K562 (cell line): ENCODE data around the gene MRPL52. TPM values are rescaled to one million over a fixed set of nuclear protein-coding genes. Genes with fewer than 3 reads are reported as not detected.

ENCODE experiments used
- ARID2 ChIP-seq: fragments of 450-650 bp; IDR thresholded peaks from 2 replicates; pipeline ENCODE4 v1.6.1; 2017; ENCODE audit warnings: antibody characterized with exemption, mild to moderate bottlenecking
- ARNT ChIP-seq, 2 experiments: fragments of 450-650 bp; IDR thresholded peaks; 2 replicates each; pipeline ENCODE4 v1.6.1; 2016; ENCODE audit warnings: mild to moderate bottlenecking in 1 of 2
- COPS2 ChIP-seq: fragments of 450-650 bp; conservative IDR thresholded peaks from 2 replicates; pipeline ENCODE4 v1.6.1; 2016; ENCODE audit warnings: mild to moderate bottlenecking, moderate library complexity
- CREB1 ChIP-seq, 2 experiments: sonication (generic) in 1 of 2; formaldehyde crosslinking in 1 of 2; IDR thresholded peaks; 2 replicates each; pipeline versions ENCODE4 v1.6.1 to v1.8.0; 2012 to 2022; ENCODE audit warnings: inconsistent platforms in 1 of 2, mild to moderate bottlenecking in 1 of 2, missing genetic modification reagents in 1 of 2, moderate library complexity in 1 of 2
- DPF2 ChIP-seq: fragments of 450-650 bp; IDR thresholded peaks from 2 replicates; pipeline ENCODE4 v1.6.1; 2016
- ELF4 ChIP-seq: fragments of 450-650 bp; formaldehyde crosslinking; IDR thresholded peaks from 2 replicates; pipeline ENCODE4 v1.4.0; 2022; ENCODE audit warnings: missing genetic modification characterization
- LCOR ChIP-seq: sonication (generic); formaldehyde crosslinking; IDR thresholded peaks from 2 replicates; pipeline ENCODE4 v1.8.0; 2022; ENCODE audit warnings: mild to moderate bottlenecking, missing genetic modification reagents
- LEF1 ChIP-seq: fragments of 450-650 bp; IDR thresholded peaks from 2 replicates; pipeline ENCODE4 v1.6.1; 2016; ENCODE audit warnings: mild to moderate bottlenecking
- MCM2 ChIP-seq: fragments of 450-650 bp; IDR thresholded peaks from 2 replicates; pipeline ENCODE4 v1.6.1; 2017; ENCODE audit warnings: low read depth, mild to moderate bottlenecking
- NELFE ChIP-seq: IDR thresholded peaks from 2 replicates; pipeline ENCODE4 v1.6.1; 2011; ENCODE audit warnings: mild to moderate bottlenecking; ENCODE audit not compliant: insufficient read depth, insufficient read length
- NONO ChIP-seq, 2 experiments: fragments of 200-400 bp in 1 of 2; fragments of 450-650 bp in 1 of 2; formaldehyde crosslinking in 1 of 2; IDR thresholded peaks; 2 replicates each; pipeline ENCODE4 v1.6.1; 2017; ENCODE audit warnings: low read depth in 2 of 2, mild to moderate bottlenecking in 2 of 2, moderate library complexity in 2 of 2, low read length in 1 of 2
- NR4A1 ChIP-seq, 2 experiments: fragments of 250-450 bp in 1 of 2; fragments of 450-650 bp in 1 of 2; sonication (Bioruptor Pico) in 1 of 2; IDR thresholded peaks; 2 replicates each; pipeline versions ENCODE4 v1.4.0 to v1.6.1; 2016 to 2020; ENCODE audit warnings: mild to moderate bottlenecking in 2 of 2, missing compliant biosample characterization in 1 of 2, missing genetic modification characterization in 1 of 2, moderate library complexity in 1 of 2
- TEAD4 ChIP-seq, 2 experiments: sonication (generic) in 1 of 2; formaldehyde crosslinking in 1 of 2; IDR thresholded peaks; 2 replicates each; pipeline versions ENCODE4 v1.6.1 to v1.8.0; 2012 to 2022; ENCODE audit warnings: borderline replicate concordance in 1 of 2, inconsistent platforms in 1 of 2, low read length in 1 of 2, mild to moderate bottlenecking in 1 of 2, missing genetic modification reagents in 1 of 2
- TRIM28 ChIP-seq: fragments of 450-650 bp; IDR thresholded peaks from 2 replicates; pipeline ENCODE4 v1.6.1; 2017
- polyA plus RNA-seq, 8 experiments: library from polyadenylated mRNA; depleted of rRNA in 4 of 8; stranded (reverse) in 5 of 8; unstranded in 3 of 8; fragments of >200 nt; fragmentation: Nextera tagmentation in 2 of 8; fragmentation: Illumina TruSeq in 1 of 8; extraction: Ambion mirVana in 2 of 8; extraction: Trizol in 1 of 8; gene quantifications; 2 replicates each; pipeline versions ENCODE4 v1.2.1 to v1.2.3, GENCODE V29; 2011 to 2014; ENCODE audit warnings: inconsistent platforms in 1 of 8, missing spikeins in 1 of 8
- total RNA-seq, 7 experiments: library from RNA; depleted of rRNA in 6 of 7; stranded (reverse); fragments of >200 nt in 6 of 7; fragmentation: Illumina TruSeq in 2 of 7; extraction: Trizol in 2 of 7; gene quantifications; 2 replicates each; pipeline versions ENCODE4 v1.2.1 to v1.2.3, GENCODE V29; 2011 to 2021; ENCODE audit warnings: low replicate concordance in 1 of 7
- TF ChIP-seq, protein P1 (sequence below): sonication (generic); formaldehyde crosslinking; IDR thresholded peaks from 2 replicates; pipeline ENCODE4 v1.8.0; 2022; ENCODE audit warnings: missing genetic modification reagents, mild to moderate bottlenecking, borderline replicate concordance
- TF ChIP-seq, protein P2 (sequence below), 2 experiments: fragments of 450-650 bp; IDR thresholded peaks; 2 replicates each; pipeline ENCODE4 v1.6.1; 2018; ENCODE audit warnings: mild to moderate bottlenecking in 2 of 2, low read depth in 1 of 2; ENCODE audit not compliant: partially characterized antibody in 2 of 2
- TF ChIP-seq, protein P3 (sequence below): fragments of 250-450 bp; sonication (Bioruptor Pico); IDR thresholded peaks from 2 replicates; pipeline ENCODE4 v1.8.0; 2022; ENCODE audit warnings: moderate library complexity, mild to moderate bottlenecking, inconsistent platforms
- TF ChIP-seq, protein P4 (sequence below): fragments of 250-450 bp; sonication (Bioruptor Pico); IDR thresholded peaks from 2 replicates; pipeline ENCODE4 v1.8.0; 2022; ENCODE audit warnings: inconsistent platforms, mild to moderate bottlenecking, moderate library complexity, borderline replicate concordance
- TF ChIP-seq, protein P5 (sequence below): fragments of 450-650 bp; formaldehyde crosslinking; conservative IDR thresholded peaks from 2 replicates; pipeline ENCODE4 v1.4.0; 2022; ENCODE audit warnings: mild to moderate bottlenecking, missing genetic modification characterization

The MRPL52 gene
- total and polyA plus RNA-seq, 9 of the 15 experiments (the other 6 are each of a cell fraction or from before 2014, with no cell fraction given), result 56.5 to 213 (median 168) TPM

DNA sequence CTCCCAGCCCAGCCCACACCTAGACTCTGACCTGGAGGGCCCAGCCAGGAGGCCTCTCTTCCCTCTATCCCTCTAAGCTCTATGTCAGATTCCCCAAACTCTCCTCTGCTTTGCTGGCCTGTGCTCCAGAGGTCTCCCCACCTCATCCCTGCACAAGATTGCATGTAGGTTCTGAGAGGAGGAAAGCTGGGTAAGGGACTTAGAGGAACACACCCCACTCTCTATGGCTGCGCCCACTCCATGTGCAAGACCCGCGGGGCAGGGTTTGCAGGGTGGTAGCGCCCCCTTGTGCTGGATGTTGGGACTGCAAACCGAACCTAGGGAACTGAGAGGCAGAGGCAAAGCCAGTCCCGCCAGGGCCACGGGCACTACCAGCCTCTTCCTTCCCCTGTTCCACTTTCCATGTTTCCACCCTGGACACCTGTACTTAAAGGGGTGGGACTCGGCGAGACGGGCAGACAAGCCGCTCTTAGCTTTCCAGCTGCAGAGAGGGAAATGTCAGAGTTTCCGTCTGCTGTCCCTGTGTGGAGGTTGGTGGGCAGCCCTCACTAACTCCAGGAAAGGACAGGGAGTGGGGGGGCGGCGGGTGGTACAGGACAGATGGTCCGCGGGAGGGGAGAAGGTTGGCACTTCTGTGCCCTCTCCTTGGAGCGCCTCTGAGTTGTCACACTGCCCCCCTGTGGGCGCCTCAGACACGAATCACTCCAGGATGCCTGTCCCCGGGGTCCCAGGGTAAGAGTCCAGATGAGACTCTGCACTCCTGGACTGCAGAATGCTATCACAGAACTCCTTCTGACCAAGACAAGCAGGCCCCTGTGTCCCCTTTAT, 23.5 kb downstream of the MRPL52 start (continued):
- TF ChIP-seq, protein P1, sequence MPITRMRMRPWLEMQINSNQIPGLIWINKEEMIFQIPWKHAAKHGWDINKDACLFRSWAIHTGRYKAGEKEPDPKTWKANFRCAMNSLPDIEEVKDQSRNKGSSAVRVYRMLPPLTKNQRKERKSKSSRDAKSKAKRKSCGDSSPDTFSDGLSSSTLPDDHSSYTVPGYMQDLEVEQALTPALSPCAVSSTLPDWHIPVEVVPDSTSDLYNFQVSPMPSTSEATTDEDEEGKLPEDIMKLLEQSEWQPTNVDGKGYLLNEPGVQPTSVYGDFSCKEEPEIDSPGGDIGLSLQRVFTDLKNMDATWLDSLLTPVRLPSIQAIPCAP (CRISPR knock-in tag), result no peak
- TF ChIP-seq, protein P2, sequence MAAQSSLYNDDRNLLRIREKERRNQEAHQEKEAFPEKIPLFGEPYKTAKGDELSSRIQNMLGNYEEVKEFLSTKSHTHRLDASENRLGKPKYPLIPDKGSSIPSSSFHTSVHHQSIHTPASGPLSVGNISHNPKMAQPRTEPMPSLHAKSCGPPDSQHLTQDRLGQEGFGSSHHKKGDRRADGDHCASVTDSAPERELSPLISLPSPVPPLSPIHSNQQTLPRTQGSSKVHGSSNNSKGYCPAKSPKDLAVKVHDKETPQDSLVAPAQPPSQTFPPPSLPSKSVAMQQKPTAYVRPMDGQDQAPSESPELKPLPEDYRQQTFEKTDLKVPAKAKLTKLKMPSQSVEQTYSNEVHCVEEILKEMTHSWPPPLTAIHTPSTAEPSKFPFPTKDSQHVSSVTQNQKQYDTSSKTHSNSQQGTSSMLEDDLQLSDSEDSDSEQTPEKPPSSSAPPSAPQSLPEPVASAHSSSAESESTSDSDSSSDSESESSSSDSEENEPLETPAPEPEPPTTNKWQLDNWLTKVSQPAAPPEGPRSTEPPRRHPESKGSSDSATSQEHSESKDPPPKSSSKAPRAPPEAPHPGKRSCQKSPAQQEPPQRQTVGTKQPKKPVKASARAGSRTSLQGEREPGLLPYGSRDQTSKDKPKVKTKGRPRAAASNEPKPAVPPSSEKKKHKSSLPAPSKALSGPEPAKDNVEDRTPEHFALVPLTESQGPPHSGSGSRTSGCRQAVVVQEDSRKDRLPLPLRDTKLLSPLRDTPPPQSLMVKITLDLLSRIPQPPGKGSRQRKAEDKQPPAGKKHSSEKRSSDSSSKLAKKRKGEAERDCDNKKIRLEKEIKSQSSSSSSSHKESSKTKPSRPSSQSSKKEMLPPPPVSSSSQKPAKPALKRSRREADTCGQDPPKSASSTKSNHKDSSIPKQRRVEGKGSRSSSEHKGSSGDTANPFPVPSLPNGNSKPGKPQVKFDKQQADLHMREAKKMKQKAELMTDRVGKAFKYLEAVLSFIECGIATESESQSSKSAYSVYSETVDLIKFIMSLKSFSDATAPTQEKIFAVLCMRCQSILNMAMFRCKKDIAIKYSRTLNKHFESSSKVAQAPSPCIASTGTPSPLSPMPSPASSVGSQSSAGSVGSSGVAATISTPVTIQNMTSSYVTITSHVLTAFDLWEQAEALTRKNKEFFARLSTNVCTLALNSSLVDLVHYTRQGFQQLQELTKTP (IDR thresholded peaks at IDR 0.05; ENCODE audit: low read depth in 1 of 2, partially characterized antibody in 2 of 2), result peak in 1 of 2 experiments; percentile 37
- TF ChIP-seq DPF2, result peak; percentile 38; the same call in 1 of the 2 replicates
- TF ChIP-seq, protein P3, sequence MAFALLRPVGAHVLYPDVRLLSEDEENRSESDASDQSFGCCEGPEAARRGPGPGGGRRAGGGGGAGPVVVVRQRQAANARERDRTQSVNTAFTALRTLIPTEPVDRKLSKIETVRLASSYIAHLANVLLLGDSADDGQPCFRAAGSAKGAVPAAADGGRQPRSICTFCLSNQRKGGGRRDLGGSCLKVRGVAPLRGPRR (CRISPR knock-in tag), result no peak
- no peak for TF ChIP-seq ELF4 (CRISPR knock-in tag)
- TF ChIP-seq LEF1, result no peak
- no peak; a peak in 1 of 4 replicates for TF ChIP-seq NONO (IDR thresholded peaks at IDR 0.05; ENCODE audit: low read depth in 2 of 2, low read length in 1 of 2)
- TF ChIP-seq NR4A1 (CRISPR knock-in tag; IDR thresholded peaks at IDR 0.05), result 0 out of 2 replicates have a peak, but pooled peaks have one; percentile 58
- peak; percentile 55; the same call in 1 of the 2 replicates for TF ChIP-seq NR4A1 (tag; IDR thresholded peaks at IDR 0.05)
- TF ChIP-seq, protein P4, sequence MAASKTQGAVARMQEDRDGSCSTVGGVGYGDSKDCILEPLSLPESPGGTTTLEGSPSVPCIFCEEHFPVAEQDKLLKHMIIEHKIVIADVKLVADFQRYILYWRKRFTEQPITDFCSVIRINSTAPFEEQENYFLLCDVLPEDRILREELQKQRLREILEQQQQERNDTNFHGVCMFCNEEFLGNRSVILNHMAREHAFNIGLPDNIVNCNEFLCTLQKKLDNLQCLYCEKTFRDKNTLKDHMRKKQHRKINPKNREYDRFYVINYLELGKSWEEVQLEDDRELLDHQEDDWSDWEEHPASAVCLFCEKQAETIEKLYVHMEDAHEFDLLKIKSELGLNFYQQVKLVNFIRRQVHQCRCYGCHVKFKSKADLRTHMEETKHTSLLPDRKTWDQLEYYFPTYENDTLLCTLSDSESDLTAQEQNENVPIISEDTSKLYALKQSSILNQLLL (CRISPR knock-in tag), result no peak
- no peak for TF ChIP-seq TEAD4 (IDR thresholded peaks at IDR 0.05; ENCODE audit: low read length)
- no peak for TF ChIP-seq TEAD4 (CRISPR knock-in tag; IDR thresholded peaks at IDR 0.05; ENCODE audit: borderline replicate concordance)
- TF ChIP-seq MCM2, result no peak
- peak; percentile 67; the same call in 1 of the 2 replicates for TF ChIP-seq LCOR (CRISPR knock-in tag)
- TF ChIP-seq, protein P5, sequence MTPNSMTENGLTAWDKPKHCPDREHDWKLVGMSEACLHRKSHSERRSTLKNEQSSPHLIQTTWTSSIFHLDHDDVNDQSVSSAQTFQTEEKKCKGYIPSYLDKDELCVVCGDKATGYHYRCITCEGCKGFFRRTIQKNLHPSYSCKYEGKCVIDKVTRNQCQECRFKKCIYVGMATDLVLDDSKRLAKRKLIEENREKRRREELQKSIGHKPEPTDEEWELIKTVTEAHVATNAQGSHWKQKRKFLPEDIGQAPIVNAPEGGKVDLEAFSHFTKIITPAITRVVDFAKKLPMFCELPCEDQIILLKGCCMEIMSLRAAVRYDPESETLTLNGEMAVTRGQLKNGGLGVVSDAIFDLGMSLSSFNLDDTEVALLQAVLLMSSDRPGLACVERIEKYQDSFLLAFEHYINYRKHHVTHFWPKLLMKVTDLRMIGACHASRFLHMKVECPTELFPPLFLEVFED, result no peak
- TF ChIP-seq ARNT (IDR thresholded peaks at IDR 0.05), result no peak
- peak; percentile 95 for TF ChIP-seq ARID2
- TF ChIP-seq CREB1 (IDR thresholded peaks at IDR 0.05), result no peak
- no peak for TF ChIP-seq CREB1 (CRISPR knock-in tag; IDR thresholded peaks at IDR 0.05)
- no peak for TF ChIP-seq COPS2
- TF ChIP-seq TRIM28, result no peak
- no peak for TF ChIP-seq NELFE
